Omental fat pad (tissue), 4 donors: Measurements from ENCODE around the gene ATP8B1. TPM values are rescaled to one million over a fixed set of nuclear protein-coding genes. Genes with fewer than 3 reads are reported as not detected.

ENCODE experiments used
- ATAC-seq: fragments of 150-250 bp; one replicate; pipeline ENCODE4 v1.9.1; 2016; ENCODE audit warnings: mild to moderate bottlenecking, moderate library complexity; ENCODE audit not compliant: low FRiP score
- DNase-seq: peaks from one replicate; pipeline ENCODE4 v3.0.0-alpha.2; 2019; ENCODE audit warnings: low spot score
- total RNA-seq, 4 donors: library from RNA; depleted of rRNA; stranded (reverse); fragments of >200 nt; gene quantifications; one replicate each; pipeline ENCODE4 v1.1.0, GENCODE V29; 2016
- TF ChIP-seq, protein P1 (sequence below), 3 donors: fragments of 450-650 bp; IDR thresholded peaks; one replicate each; pipeline ENCODE4 v1.5.1; 2016 to 2017; ENCODE audit warnings: antibody characterized with exemption in 3 of 3, mild to moderate bottlenecking in 3 of 3, moderate library complexity in 2 of 3

Gene ATP8B1
- total RNA-seq, 4 donors from 2014 or later: 6.3 to 21.8 (median 7.9) TPM

GRCh38 chr18:57767259-57768050 lies 35.7 kb downstream of the ATP8B1 start:
- TF ChIP-seq, protein P1, sequence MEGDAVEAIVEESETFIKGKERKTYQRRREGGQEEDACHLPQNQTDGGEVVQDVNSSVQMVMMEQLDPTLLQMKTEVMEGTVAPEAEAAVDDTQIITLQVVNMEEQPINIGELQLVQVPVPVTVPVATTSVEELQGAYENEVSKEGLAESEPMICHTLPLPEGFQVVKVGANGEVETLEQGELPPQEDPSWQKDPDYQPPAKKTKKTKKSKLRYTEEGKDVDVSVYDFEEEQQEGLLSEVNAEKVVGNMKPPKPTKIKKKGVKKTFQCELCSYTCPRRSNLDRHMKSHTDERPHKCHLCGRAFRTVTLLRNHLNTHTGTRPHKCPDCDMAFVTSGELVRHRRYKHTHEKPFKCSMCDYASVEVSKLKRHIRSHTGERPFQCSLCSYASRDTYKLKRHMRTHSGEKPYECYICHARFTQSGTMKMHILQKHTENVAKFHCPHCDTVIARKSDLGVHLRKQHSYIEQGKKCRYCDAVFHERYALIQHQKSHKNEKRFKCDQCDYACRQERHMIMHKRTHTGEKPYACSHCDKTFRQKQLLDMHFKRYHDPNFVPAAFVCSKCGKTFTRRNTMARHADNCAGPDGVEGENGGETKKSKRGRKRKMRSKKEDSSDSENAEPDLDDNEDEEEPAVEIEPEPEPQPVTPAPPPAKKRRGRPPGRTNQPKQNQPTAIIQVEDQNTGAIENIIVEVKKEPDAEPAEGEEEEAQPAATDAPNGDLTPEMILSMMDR (IDR thresholded peaks at IDR 0.05): no peak
- ATAC-seq: no peak
- no peak for DNase-seq

DNA sequence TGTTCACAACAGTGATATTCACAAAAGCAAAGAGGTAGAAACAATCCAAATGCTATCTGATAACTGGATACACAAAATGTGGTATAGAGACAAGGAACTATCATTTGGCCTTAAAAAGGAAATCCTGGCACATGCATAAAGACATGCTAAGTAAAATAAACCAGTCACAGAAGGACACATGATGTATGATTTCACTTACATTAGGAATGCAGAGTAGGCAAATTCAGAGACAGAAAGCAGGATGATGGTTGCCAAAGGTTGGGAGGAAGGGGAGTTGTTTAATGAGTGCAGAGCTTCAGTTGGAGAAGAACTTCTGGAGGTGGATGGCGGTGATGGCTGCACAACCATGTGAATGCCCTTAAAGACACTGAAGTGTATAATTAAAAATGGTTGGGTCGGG lies 38.1 kb downstream of the ATP8B1 start:
- no peak for DNase-seq
- no peak for ATAC-seq
- TF ChIP-seq, protein P1 (IDR thresholded peaks at IDR 0.05): no peak

- TF ChIP-seq, protein P1 (IDR thresholded peaks at IDR 0.05): no peak
- ATAC-seq (no peak), DNase-seq (no peak)
These were observed 39.0 kb downstream of the ATP8B1 start for GRCh38 chr18:57764087-57764486.

- TF ChIP-seq, protein P1 (IDR thresholded peaks at IDR 0.05): no peak
- ATAC-seq (no peak), DNase-seq (no peak)
These were observed 40.4 kb downstream of the ATP8B1 start for GRCh38 chr18:57762686-57763085.

GRCh38 chr18:57759650-57760049 lies 43.5 kb downstream of the ATP8B1 start:
- ATAC-seq (no peak), DNase-seq (no peak)
- TF ChIP-seq, protein P1 (IDR thresholded peaks at IDR 0.05): no peak

DNA sequence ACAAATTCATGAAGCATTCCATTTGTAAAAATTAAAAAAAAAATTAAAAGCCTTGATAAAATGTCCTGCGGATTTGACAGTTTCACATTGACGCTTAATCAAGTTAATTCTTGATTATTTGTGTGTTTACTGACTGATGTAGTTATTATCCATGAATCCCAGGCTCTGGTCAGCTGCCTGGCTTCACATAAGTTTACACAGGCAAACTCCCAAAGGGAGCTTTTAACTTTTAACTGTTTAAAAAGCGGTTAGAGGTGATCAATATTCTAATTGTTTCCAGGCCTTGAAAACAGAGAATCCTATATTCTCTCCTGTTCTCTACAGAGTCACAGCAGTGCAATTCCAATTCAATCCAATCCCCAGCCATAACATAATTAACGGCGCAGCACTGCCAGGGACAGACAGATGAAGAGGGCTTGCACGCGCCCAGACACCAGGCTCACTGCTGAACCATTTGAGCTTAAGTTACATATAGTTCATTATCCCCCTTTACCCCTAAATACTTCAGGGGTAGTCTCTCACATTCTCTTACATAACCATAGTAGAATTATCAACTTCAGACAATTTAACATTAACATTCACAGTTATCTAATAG lies 47.5 kb downstream of the ATP8B1 start:
- TF ChIP-seq, protein P1 (IDR thresholded peaks at IDR 0.05): no peak
- no peak for ATAC-seq
- no peak for DNase-seq
